NCI-H1092 (cell line): ENCODE results near the gene PPFIA4.

Experiments
- DNase-seq: peaks from one replicate; lab custom pipeline; 2025; lab: John Stamatoyannopoulos, UW

Gene PPFIA4

DNA sequence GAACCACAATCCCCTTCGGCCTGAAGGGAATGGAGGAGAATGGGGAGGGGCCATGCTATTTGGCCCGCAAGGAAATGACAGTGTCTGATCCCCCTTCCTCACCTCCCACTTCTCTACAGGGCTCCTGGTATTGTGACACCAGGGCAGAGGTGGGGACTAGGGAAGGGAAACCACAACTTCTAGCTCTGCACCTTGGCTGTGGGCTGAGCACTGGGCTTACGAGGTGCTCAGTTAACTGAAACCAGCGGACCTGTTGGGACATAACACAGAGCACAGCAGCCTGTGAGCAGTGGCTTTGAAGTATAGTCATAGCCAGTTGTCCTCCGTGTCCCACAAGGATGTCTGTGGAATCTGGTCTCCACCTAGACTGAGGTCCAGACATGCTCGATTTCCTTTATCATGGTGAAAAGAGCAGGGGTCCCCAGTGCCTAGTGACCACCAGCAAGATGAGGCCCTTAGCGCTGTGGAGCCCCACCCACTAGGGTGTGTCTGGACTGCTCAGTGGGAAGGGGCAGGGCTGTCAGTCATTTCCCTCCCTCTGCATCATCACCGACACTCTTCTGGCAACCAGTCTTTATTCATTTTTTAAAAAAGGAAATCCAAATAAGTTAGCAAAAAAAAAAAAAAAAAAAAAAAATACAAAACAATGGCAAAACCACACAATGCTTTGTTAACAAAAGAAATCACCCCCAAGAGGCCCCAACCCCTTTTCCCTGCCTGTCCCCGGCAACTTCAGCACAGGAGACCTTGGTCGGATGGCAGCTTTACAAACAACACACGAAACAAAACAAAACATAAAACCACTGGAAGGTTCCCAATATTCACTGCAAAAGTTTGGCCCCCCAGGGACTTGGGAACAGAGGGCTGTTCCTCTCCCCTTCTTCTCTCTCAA is 56.5 kb downstream of the PPFIA4 start:
- no peak for DNase-seq

DNA sequence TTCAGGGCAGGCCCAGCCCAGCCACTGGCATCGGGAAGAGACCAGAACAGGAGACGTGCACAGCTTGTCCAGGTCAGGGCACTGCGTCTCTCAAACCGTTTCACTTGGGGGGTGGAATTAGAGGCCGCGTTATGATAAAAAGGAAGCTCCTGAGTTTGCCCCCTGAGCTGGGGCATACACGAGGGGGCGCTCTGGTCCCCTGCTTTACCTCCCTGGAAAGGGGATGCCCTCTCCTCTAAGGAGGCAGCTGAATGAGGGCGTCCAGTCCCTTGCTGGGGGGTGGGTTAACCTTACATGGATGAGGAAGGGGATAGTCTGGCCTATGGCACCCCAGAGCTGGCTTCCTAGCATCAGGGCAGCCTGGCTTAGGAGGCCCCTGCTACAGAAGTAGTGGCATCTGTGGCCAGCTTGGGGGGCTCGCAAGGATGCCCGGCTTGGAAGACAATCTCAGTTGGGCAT is 57.2 kb downstream of the PPFIA4 start:
- no peak for DNase-seq

DNA sequence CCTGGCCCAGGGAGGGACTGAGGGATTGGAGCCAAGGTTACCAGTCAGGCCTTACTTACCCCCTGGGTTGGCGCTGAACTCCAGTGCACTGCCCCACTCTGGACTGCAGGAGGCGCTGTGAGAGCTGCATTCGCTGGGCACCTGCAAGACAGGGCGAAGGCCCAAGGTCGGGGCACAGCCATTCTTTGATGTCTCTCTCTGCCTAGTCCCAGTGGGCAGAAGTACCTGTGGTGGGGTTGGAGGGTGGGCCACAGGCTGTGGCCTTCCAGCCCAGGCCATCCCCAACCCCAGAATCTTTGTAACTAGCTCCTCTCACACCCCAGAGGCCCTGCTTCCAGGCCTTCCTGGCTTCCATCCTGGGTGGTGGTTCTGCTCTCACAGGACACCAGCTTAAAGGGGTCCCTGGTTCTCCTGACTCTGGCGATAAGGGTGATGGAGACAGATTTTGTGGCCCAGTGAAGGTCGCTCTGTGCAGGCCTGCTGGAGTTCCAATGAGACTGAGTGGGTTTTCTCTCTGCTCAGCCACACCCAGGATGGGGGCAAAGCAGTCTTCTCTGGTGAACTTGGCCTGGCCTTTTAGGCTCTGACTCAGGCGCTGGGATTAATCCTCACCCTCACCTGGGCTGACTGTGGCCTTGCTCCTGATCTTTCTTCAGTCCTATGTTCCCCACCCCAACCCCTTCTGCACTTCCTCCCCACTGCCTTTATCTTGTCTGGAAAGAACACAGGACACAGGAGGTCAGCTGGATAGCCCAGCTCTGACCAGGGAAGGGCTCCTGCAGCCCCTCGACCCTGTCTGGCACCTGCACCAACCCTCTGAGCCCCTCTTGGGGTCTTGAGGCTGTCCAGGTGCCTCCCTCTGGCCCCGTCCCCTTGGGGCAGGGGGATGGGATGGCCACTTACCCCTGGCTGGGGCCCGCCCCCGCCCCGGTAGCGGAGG is 58.6 kb downstream of the PPFIA4 start:
- no peak for DNase-seq

- DNase-seq: peak; percentile 37
Measured at GRCh38 chr1:203085528-203086406, 59.5 kb downstream of the PPFIA4 start, which contains the start of gene MYOG. MYOG (minus strand) TSS chr1:203086012; CDS start chr1:203085961, 51 bp downstream.

GRCh38 chr1:203086992-203087763 is 60.9 kb downstream of the PPFIA4 start:
- DNase-seq: no peak

DNA sequence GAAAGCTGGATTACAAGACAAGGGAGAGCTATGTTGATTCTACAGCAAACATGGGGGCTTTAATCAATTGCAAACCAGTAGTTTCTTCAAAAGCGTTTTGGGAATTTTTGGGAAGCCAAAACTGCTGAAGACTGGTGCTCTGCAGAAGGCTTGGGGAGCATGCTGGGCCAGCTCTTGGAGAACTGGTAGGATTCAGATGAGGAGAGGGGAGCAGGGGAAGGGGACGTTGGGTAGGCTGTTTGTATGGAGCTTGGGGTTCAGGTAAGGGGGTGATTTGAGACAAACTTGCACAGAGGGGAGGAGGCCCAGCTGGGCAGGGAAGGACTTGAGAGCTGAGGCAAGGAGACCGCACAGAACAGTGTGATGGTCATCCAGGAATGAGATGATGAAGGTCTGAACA is 62.1 kb downstream of the PPFIA4 start:
- DNase-seq: no peak

- DNase-seq: no peak
Measured at GRCh38 chr1:203089001-203089650, 62.8 kb downstream of the PPFIA4 start.

GRCh38 chr1:203089651-203090045 is 63.4 kb downstream of the PPFIA4 start:
- DNase-seq: no peak

DNA sequence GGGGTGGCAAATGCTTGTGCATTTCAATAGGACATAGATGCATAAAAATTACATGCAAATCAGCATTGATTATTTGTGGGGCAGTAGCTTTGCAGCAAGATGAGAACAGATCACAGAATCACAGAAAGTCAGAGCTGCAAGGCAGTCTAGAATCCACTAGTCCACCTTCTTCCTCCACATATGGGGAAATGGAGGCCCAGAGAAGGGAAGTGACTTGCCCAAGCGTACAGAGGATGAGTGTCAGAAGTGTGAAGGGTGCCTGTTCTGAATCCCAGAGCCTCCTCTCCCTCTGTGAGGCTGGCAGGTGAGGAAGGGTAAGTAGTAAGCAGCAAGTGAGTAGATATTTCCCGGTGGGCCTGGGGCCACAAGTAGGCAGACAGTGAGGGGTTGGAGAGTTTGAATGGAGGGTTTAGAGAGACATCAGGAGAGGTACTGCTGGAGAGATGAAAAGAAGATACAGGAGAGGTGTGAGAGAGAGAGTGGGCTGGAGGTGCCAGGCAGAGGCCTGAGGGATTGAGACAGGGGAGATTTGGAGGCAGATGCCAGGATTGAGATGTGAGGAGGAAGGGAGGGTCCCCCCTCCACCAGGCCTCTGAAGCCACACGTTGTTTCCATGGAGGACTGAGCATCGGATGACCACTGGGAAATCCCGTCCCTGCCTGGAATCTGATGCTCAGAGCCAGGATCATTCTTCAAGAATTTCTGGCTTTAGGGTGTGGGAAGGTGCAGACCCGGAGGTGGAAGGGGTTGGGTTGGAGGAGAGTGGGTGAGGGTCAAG is 64.3 kb downstream of the PPFIA4 start:
- DNase-seq: no peak

DNA sequence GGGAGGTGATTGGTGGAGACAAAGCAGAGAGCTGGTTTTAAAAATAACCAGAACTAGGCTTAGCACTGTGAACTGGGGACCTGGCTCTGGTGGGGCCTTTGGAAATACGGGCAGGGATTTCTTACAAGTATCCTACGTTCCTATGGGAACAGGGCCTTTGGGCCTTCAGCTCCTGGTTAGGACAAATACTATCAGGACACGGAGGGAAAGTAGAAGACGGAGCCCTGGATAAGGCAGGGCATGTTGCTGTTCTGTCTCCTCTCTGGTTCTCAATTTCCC is 64.8 kb downstream of the PPFIA4 start:
- no peak for DNase-seq

DNA sequence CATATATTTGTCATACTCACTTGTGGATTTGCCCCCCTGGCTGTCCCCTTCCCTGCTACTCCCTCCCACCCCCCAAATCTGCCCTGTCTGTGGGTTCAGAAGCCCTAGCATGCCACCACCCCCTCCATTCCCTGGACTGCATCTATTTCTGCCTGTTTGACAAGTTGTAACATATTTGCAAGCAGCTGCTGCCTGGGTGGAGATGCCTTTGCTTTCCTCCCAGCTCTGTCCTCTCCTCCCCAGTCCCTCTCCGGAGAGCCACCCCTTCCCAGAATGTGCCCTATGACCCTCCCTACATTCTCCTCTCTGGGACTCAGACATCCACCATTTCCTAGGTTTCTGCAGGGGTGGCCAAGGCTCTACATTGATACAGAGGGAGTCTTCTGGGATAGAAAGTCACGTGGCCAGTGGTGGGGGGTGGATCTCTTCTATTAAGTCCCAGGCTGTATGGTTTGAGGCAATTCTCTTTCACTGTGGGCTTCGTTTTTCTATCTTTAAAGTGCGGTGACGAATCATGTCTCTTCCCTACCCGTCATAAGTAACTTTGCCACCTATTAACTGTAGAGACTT is 65.6 kb downstream of the PPFIA4 start:
- no peak for DNase-seq

- DNase-seq: no peak
Measured at GRCh38 chr1:203093754-203094410, 67.6 kb downstream of the PPFIA4 start.

- DNase-seq: no peak
Measured at GRCh38 chr1:203095061-203095690, 68.9 kb downstream of the PPFIA4 start.

GRCh38 chr1:203096566-203096965 is 70.3 kb downstream of the PPFIA4 start:
- DNase-seq: no peak

- DNase-seq: no peak
Measured at GRCh38 chr1:203097001-203097400, 70.7 kb downstream of the PPFIA4 start.

- DNase-seq: no peak
Measured at GRCh38 chr1:203098445-203098844, 72.2 kb downstream of the PPFIA4 start.

DNA sequence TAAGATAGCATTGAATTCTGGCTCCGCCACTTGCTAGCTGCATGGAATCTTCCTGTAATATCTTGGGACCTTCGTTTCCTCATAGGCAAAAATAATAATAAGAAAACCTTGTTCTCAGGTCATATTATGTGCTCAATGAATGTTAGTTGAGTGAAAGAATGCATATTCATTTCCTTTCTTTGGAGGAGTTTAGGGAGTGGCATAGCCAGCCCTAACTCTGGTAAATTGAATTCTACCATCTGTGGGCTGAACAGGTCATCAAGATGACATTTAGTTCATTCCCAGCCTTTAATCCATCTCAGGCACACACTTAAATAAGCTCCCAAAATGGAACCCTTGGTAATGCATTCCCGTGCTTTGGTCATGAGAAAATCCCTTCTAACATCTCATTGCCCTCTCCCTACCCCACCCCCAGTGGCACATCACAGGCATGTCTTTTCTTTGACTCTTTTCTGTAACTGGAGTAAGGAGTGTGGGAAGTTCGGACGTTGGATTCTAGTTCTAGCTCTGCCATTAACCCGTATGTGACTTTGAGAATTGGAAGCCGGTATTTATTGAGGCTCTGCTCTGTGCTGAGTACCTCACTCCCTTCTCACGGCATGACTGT is 72.7 kb downstream of the PPFIA4 start:
- no peak for DNase-seq
